Immature natural killer cell (primary cell): ENCODE data around the gene MYF5. TPM values are rescaled to one million over a fixed set of nuclear protein-coding genes. Genes with fewer than 3 reads are reported as not detected.

ENCODE experiments used
- DNase-seq, 3 donors: peaks; one replicate each; pipeline ENCODE4 v3.0.0; 2022; ENCODE audit warnings: mixed read lengths in 1 of 3
- H3K27ac Mint-ChIP-seq, 6 donors: one replicate each; pipeline ENCODE4 v1.8.0; 2020; ENCODE audit warnings: mixed read lengths in 6 of 6, mild to moderate bottlenecking in 5 of 6, inconsistent platforms in 4 of 6, moderate library complexity in 3 of 6
- H3K27me3 Mint-ChIP-seq, 3 donors: one replicate each; pipeline ENCODE4 v1.8.0; 2020 to 2021; ENCODE audit warnings: low read depth in 3 of 3, mild to moderate bottlenecking in 3 of 3, mixed read lengths in 3 of 3, moderate library complexity in 3 of 3, inconsistent platforms in 1 of 3
- H3K36me3 Mint-ChIP-seq, 3 donors: one replicate each; pipeline ENCODE4 v1.8.0; 2020; ENCODE audit warnings: mixed read lengths in 3 of 3, inconsistent platforms in 2 of 3, mild to moderate bottlenecking in 2 of 3
- H3K4me1 Mint-ChIP-seq, 2 donors: one replicate each; pipeline ENCODE4 v1.8.0; 2020; ENCODE audit warnings: inconsistent platforms in 2 of 2, mild to moderate bottlenecking in 2 of 2, mixed read lengths in 2 of 2, moderate library complexity in 1 of 2
- H3K4me3 Mint-ChIP-seq, 5 donors: one replicate each; pipeline ENCODE4 v1.8.0; 2020; ENCODE audit warnings: mild to moderate bottlenecking in 5 of 5, mixed read lengths in 5 of 5, inconsistent platforms in 3 of 5, moderate library complexity in 3 of 5
- H3K9me3 Mint-ChIP-seq, 6 donors: one replicate each; pipeline ENCODE4 v1.8.0; 2020; ENCODE audit warnings: mild to moderate bottlenecking in 6 of 6, mixed read lengths in 6 of 6, inconsistent platforms in 4 of 6, moderate library complexity in 3 of 6
- polyA plus RNA-seq, 3 donors: library from polyadenylated mRNA; unstranded; fragments of 300-500 nt; fragmentation: Illumina TruSeq; gene quantifications; one replicate each; pipeline ENCODE4 v1.2.3, GENCODE V29; 2021

Gene MYF5
- polyA plus RNA-seq, 3 donors from 2014 or later = not detected

DNA sequence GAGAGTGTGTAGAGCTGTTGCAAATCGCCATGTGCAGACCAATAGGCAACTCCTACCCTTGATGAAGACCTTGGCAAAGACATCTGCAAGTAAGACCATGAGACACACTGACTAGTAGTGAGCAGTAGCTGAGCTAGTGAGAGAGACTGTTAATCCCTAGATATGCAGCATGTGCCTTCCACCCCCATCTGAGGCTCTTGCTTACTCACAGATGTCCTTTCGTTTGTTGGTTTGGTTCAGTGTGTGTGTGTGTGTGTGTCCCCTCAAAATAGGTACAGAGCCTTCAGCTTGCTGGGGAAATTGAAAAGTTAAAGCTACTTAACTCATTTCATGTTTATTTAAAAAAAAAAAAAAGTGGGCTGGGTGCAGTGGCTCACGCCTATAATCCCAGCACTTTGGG lies 37.6 kb downstream of the MYF5 start:
- no peak overlapping the region for H3K4me3 Mint-ChIP-seq
- peaks cover 0 to 15% (median 6%) of the 10 kb centered on the region in 6 donors for H3K9me3 Mint-ChIP-seq
- DNase-seq = no peak
- H3K36me3 Mint-ChIP-seq = no peaks in the 10 kb centered on the region
- no peaks in the 10 kb centered on the region for H3K4me1 Mint-ChIP-seq
- peaks cover 0 to 7% (median 0%) of the 10 kb centered on the region in 3 donors for H3K27me3 Mint-ChIP-seq
- no peak overlapping the region for H3K27ac Mint-ChIP-seq

DNA sequence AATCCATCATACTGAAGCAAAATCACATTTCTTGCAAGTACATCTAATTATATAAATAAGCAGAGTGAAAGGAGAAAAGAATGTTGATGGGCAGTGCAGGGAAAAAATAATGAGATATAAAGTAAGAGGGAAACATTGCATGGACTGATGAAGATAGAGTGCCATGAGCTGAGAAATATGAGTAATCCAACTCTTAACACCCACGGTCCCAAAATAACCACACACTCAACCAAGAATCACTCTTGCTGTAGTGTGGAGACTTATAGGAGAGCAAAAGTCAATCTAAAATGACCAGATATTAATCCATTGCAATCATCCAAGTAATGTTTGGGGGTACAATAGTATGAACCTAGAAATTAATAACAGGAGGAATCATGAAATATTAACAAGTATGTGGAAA lies 40.2 kb downstream of the MYF5 start:
- H3K27ac Mint-ChIP-seq = no peak overlapping the region
- no peak for DNase-seq
- H3K9me3 Mint-ChIP-seq = peaks cover 0 to 21% (median 3%) of the 10 kb centered on the region in 6 donors
- no peak overlapping the region for H3K4me3 Mint-ChIP-seq
- peaks cover 0 to 11% (median 1%) of the 10 kb centered on the region in 3 donors for H3K27me3 Mint-ChIP-seq
- H3K36me3 Mint-ChIP-seq = no peaks in the 10 kb centered on the region
- no peaks in the 10 kb centered on the region for H3K4me1 Mint-ChIP-seq

DNA sequence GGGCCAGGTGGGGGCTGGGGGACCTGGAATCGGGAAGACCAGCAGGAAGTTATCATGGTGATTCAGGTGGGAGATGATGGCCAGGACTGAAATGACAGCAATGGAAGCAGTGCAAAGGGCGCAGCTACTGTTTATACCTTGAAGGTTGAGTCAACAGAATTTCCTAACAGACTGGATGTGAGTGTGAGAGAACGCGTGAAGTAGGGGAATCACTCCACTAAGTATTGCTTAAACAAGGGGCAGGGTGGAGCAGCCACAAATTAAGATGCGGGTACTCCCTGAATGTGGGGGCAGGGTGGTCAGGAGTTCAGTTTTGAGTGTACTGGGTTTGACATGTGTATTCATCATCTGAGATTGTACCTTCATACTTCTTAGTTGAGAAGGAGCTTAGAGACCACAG lies 45.1 kb downstream of the MYF5 start:
- Mint-ChIP-seq H3K27me3 (peaks cover 0 to 13% (median 1%) of the 10 kb centered on the region in 3 donors), H3K36me3 (no peaks in the 10 kb centered on the region), H3K9me3 (peaks cover 0 to 9% (median 3%) of the 10 kb centered on the region in 6 donors), H3K4me3 (no peak overlapping the region), H3K4me1 (no peaks in the 10 kb centered on the region), H3K27ac (no peak overlapping the region)
- no peak for DNase-seq

DNA sequence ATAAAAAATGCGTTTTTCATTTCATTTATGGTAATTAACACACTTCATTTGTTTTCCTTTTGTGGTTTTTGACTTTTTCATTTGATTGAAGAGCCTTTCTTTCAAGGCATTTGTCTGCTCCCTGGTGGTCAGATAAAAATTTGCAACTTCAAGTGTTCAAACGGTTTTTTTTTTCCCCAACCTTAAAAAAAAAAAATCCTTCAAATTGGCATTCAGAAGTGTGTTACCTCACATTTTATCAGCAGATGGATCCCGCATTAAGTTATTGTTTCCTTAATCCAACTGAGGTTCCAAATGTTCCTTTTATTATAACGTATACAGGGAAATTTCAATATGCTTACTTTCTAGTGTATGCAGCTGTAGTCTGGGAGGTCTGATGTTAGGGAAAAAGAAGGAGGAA lies 47.2 kb downstream of the MYF5 start:
- Mint-ChIP-seq H3K27me3 (peaks cover 0 to 11% (median 1%) of the 10 kb centered on the region in 3 donors), H3K27ac (no peak overlapping the region)

DNA sequence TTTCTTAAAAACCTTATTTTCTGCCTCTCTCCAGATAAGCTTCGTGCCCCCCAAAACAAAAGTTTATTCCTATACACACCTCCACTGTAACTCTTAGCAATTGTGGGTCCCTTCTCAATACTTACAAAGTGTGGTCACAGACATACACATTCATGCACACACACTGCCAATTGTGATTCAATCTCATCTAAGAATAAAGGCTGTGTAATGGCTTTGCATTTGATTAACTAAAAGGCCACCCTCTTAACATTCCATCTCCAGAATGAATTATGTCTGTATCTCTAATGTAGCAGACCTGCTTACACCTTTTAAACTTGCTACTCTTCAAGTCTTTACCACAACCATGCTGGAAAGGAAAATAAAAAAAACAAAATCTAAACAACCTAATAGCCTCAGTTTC lies 49.5 kb downstream of the MYF5 start:
- Mint-ChIP-seq H3K4me1 (no peaks in the 10 kb centered on the region), H3K27me3 (peaks cover 0 to 7% (median 1%) of the 10 kb centered on the region in 3 donors), H3K4me3 (no peak overlapping the region), H3K36me3 (no peaks in the 10 kb centered on the region), H3K27ac (no peak overlapping the region), H3K9me3 (peaks cover 0 to 5% (median 3%) of the 10 kb centered on the region in 6 donors)
- DNase-seq = no peak

More for the DNA sequence above, 47.2 kb downstream of the MYF5 start:
- no peak overlapping the region for H3K4me3 Mint-ChIP-seq
- peaks cover 0 to 9% (median 3%) of the 10 kb centered on the region in 6 donors for H3K9me3 Mint-ChIP-seq
- H3K4me1 Mint-ChIP-seq = no peaks in the 10 kb centered on the region
- DNase-seq = no peak
- H3K36me3 Mint-ChIP-seq = no peaks in the 10 kb centered on the region

DNA sequence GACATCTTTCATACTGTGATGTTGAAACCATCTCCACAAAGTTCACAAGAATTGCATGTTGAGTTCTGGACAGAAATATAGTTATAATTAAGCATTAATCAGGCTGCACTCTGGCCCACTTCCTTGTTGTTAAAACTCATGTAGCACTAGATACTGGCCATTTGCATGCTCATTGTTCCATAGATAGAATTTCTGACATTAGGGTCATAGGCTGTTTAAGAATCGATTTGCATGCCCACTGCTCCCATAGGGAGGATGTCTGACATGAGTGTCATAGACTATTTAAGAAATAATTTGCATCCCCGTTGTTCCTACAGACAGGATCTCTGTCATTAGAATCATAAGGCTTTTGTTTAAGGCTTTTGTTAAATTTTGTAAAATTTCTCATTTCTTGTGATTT lies 50.2 kb downstream of the MYF5 start:
- DNase-seq = no peak
- no peaks in the 10 kb centered on the region for H3K36me3 Mint-ChIP-seq
- H3K9me3 Mint-ChIP-seq = peaks cover 0 to 5% (median 3%) of the 10 kb centered on the region in 6 donors
- H3K27me3 Mint-ChIP-seq = peaks cover 0 to 5% (median 0%) of the 10 kb centered on the region in 3 donors
- H3K27ac Mint-ChIP-seq = no peak overlapping the region
- H3K4me3 Mint-ChIP-seq = no peak overlapping the region
- H3K4me1 Mint-ChIP-seq = no peaks in the 10 kb centered on the region

Other genes starting within 250 kb of the MYF5 start
- gene MYF6, start 9.3 kb upstream of the MYF5 start, polyA plus RNA-seq = not detected
- under 1 TPM in 1 of 3 donors, not detected in 2; 0.35 TPM for gene LIN7A, start 221.0 kb downstream of the MYF5 start, polyA plus RNA-seq